CD4-positive, CD25-positive, alpha-beta regulatory T cell (primary cell): ENCODE data around the gene PPP2R1B. TPM values are rescaled to one million over a fixed set of nuclear protein-coding genes. Genes with fewer than 3 reads are reported as not detected.

Experiments
- ATAC-seq, 2 donors: fragments of 150-1000 bp; cut with Tn5 transposase; one replicate each; pipeline ENCODE4 v1.10.0; 2021; ENCODE audit warnings: low read depth in 2 of 2, moderate number of reproducible peaks in 2 of 2, moderate library complexity in 1 of 2
- DNase-seq, 3 donors: peaks; one replicate each; pipeline versions ENCODE4 v3.0.0 to v3.0.0-alpha.2; 2012 to 2022; ENCODE audit warnings: mixed read lengths in 1 of 3
- H3K27ac ChIP-seq: one replicate; pipeline ENCODE4 v1.7.0; 2013; ENCODE audit warnings: mild to moderate bottlenecking, low read length; ENCODE audit not compliant: insufficient read depth, poor library complexity, severe bottlenecking
- H3K27me3 ChIP-seq: one replicate; pipeline ENCODE4 v1.7.0; 2013; ENCODE audit warnings: low read length; ENCODE audit not compliant: control insufficient read depth, insufficient read depth
- H3K36me3 ChIP-seq: one replicate; pipeline ENCODE4 v1.7.0; 2013; ENCODE audit warnings: mild to moderate bottlenecking, low read length, moderate library complexity; ENCODE audit not compliant: control insufficient read depth, insufficient read depth
- H3K4me1 ChIP-seq: 2 replicates; pipeline ENCODE4 v1.7.0; 2013; ENCODE audit warnings: mild to moderate bottlenecking, low read length; ENCODE audit not compliant: insufficient read depth, control insufficient read depth, poor library complexity, severe bottlenecking
- H3K4me3 ChIP-seq: one replicate; pipeline ENCODE4 v1.7.0; 2013; ENCODE audit warnings: low read depth, mild to moderate bottlenecking, low read length, moderate library complexity
- H3K9me3 ChIP-seq, 2 experiments: 1 replicate in 1 of 2; 2 replicates in 1 of 2; pipeline ENCODE4 v1.7.0; 2013; ENCODE audit warnings: low read length in 2 of 2, mild to moderate bottlenecking in 1 of 2, moderate library complexity in 1 of 2; ENCODE audit not compliant: control insufficient read depth in 2 of 2
- H3K27ac Mint-ChIP-seq, 3 donors: one replicate each; pipeline ENCODE4 v1.8.0; 2020 to 2022; ENCODE audit warnings: mild to moderate bottlenecking in 3 of 3, mixed read lengths in 3 of 3, moderate library complexity in 2 of 3
- H3K27me3 Mint-ChIP-seq: one replicate; pipeline ENCODE4 v1.8.0; 2022; ENCODE audit warnings: mild to moderate bottlenecking, mixed read lengths
- H3K36me3 Mint-ChIP-seq: one replicate; pipeline ENCODE4 v1.8.0; 2020; ENCODE audit warnings: mixed read lengths
- H3K4me1 Mint-ChIP-seq, 4 donors: one replicate each; pipeline ENCODE4 v1.8.0; 2020 to 2022; ENCODE audit warnings: mixed read lengths in 4 of 4, mild to moderate bottlenecking in 1 of 4
- H3K4me3 Mint-ChIP-seq, 4 donors: one replicate each; pipeline ENCODE4 v1.8.0; 2020 to 2022; ENCODE audit warnings: mild to moderate bottlenecking in 4 of 4, mixed read lengths in 4 of 4, moderate library complexity in 3 of 4
- H3K9me3 Mint-ChIP-seq, 7 donors: one replicate each; pipeline ENCODE4 v1.8.0; 2020 to 2022; ENCODE audit warnings: mixed read lengths in 7 of 7, mild to moderate bottlenecking in 3 of 7, moderate library complexity in 2 of 7
- polyA plus RNA-seq, 4 donors: library from polyadenylated mRNA; unstranded; fragments of 300-500 nt; fragmentation: Illumina TruSeq; gene quantifications; one replicate each; pipeline ENCODE4 v1.2.3, GENCODE V29; 2021
- total RNA-seq: library from RNA; stranded (reverse); gene quantifications from one replicate; pipeline ENCODE4 v1.2.3, GENCODE V29; 2022

PPP2R1B gene
- total and polyA plus RNA-seq, 5 donors from 2014 or later = 16.5 to 45.9 (median 23.5) TPM

DNA sequence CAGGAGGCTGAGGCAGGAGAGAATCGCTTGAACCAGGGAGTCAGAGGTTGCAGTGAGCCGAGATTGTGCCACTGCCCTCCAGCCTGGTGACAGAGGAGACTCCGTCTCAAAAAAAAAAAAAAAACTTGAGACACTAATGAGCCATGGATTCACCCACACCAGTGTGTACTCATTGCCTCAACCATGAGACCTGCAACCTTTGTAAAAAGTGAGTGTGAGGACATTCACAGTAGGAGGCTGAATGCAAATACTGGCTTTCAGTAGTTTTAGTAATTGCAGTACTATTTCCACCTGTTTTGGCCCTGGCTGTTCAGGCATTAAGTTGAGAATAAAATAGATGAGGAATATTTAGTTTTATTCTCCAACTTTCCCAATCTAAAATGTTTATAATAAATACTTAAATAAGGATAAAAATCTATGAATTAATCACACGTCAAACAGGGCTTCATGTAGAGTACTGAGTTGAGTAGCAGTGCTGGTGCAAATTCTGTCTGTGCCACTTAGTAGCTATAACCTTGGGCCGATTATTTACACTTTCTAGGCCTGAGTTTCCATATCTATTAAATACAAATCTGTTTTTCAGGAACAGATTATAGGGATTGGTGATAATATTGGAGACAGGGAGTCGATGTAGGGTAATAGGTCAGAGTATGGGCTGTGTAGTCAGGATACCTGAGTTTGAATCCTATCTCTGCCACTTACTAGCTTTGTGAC lies 72.8 kb downstream of the PPP2R1B start:
- no peak overlapping the region for H3K4me3 ChIP-seq
- no peak for ATAC-seq
- H3K9me3 ChIP-seq = no peaks in the 10 kb centered on the region
- Mint-ChIP-seq H3K36me3 (peaks cover 19% of the 10 kb centered on the region), H3K27me3 (no peaks in the 10 kb centered on the region), H3K4me3 (no peak overlapping the region), H3K27ac (no peak overlapping the region), H3K9me3 (no peaks in the 10 kb centered on the region), H3K4me1 (peaks cover 0 to 12% (median 6%) of the 10 kb centered on the region in 4 donors)
- no peaks in the 10 kb centered on the region for H3K27me3 ChIP-seq
- DNase-seq = no peak
- no peak overlapping the region for H3K27ac ChIP-seq
- H3K36me3 ChIP-seq = peaks cover 9% of the 10 kb centered on the region
- no peaks in the 10 kb centered on the region for H3K4me1 ChIP-seq

- H3K36me3 Mint-ChIP-seq = peaks cover 26% of the 10 kb centered on the region
- no peaks in the 10 kb centered on the region for H3K27me3 ChIP-seq
Measured at GRCh38 chr11:111691741-111692140, 74.4 kb downstream of the PPP2R1B start.

DNA sequence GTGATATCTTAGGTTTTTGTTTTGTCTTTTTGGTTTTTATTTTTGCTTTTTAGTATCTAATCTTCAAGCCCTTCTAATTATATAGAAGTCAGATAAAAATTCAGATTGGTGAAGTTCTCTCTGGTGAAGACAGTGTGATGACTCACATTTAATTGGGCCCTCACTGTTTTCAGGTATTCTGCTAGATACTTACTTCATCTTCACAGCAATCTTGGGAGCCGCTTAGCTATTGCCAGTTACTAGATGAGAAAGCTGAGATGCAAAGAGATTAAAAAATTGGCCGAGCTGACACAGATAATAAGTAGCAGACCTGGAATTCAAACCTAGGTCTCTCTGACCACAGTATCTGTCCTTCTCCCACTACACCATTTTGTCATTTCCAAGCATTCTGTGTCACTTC lies 75.0 kb downstream of the PPP2R1B start:
- Mint-ChIP-seq H3K36me3 (peaks cover 26% of the 10 kb centered on the region), H3K27ac (peak overlapping the region in 1 of 3 donors; percentile 5), H3K4me1 (peaks cover 0 to 12% (median 5%) of the 10 kb centered on the region in 4 donors), H3K27me3 (no peaks in the 10 kb centered on the region), H3K4me3 (no peak overlapping the region), H3K9me3 (no peaks in the 10 kb centered on the region)
- no peak overlapping the region for H3K27ac ChIP-seq
- H3K36me3 ChIP-seq = peaks cover 14% of the 10 kb centered on the region
- H3K27me3 ChIP-seq = no peaks in the 10 kb centered on the region
- ATAC-seq (no peak), DNase-seq (no peak)
- H3K4me1 ChIP-seq = no peaks in the 10 kb centered on the region
- no peak overlapping the region for H3K4me3 ChIP-seq
- H3K9me3 ChIP-seq = no peaks in the 10 kb centered on the region

More at GRCh38 chr11:111691741-111692140, 74.4 kb downstream of the PPP2R1B start:
- Mint-ChIP-seq H3K27ac (peak overlapping the region in 1 of 3 donors; percentile 5), H3K4me1 (peaks cover 0 to 13% (median 5%) of the 10 kb centered on the region in 4 donors), H3K4me3 (no peak overlapping the region), H3K9me3 (no peaks in the 10 kb centered on the region), H3K27me3 (no peaks in the 10 kb centered on the region)
- no peaks in the 10 kb centered on the region for H3K4me1 ChIP-seq
- no peak for DNase-seq
- H3K9me3 ChIP-seq = no peaks in the 10 kb centered on the region
- no peak for ATAC-seq
- no peak overlapping the region for H3K4me3 ChIP-seq
- H3K27ac ChIP-seq = no peak overlapping the region
- H3K36me3 ChIP-seq = peaks cover 14% of the 10 kb centered on the region

GRCh38 chr11:111688013-111688412 lies 78.2 kb downstream of the PPP2R1B start:
- H3K9me3 ChIP-seq = no peaks in the 10 kb centered on the region
- H3K4me1 ChIP-seq = no peaks in the 10 kb centered on the region
- H3K4me3 Mint-ChIP-seq = no peak overlapping the region
- ATAC-seq = no peak
- H3K4me1 Mint-ChIP-seq = peaks cover 0 to 7% (median 3%) of the 10 kb centered on the region in 4 donors
- H3K36me3 ChIP-seq = peaks cover 8% of the 10 kb centered on the region
- no peaks in the 10 kb centered on the region for H3K9me3 Mint-ChIP-seq
- H3K36me3 Mint-ChIP-seq = peaks cover 34% of the 10 kb centered on the region
- H3K27ac Mint-ChIP-seq = peak overlapping the region in 1 of 3 donors; percentile 1
- H3K27ac ChIP-seq = no peak overlapping the region
- no peaks in the 10 kb centered on the region for H3K27me3 Mint-ChIP-seq
- no peak for DNase-seq
- no peak overlapping the region for H3K4me3 ChIP-seq
- H3K27me3 ChIP-seq = no peaks in the 10 kb centered on the region

DNA sequence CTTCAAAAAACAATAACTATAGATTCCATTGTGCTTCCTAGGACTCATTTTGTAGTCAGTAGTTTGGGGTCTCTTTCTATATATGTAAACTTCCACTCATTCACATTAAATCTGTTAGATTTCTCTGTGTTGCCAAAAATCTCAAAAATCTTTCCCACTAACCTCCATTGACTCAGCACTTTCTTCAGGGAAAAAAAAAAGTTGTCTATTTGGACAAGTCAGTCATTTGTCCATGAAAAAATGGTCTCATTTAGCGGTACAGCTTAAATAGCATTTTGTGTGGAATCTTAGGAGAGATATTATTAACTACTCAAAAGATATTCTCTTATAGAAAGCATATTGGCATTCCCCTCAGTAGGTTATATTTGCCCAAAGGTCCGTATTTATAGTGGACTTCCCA lies 81.9 kb downstream of the PPP2R1B start:
- H3K36me3 ChIP-seq = peaks cover 8% of the 10 kb centered on the region
- H3K27ac Mint-ChIP-seq = no peak overlapping the region
- H3K9me3 ChIP-seq = no peaks in the 10 kb centered on the region
- no peaks in the 10 kb centered on the region for H3K9me3 Mint-ChIP-seq
- DNase-seq (no peak), ATAC-seq (no peak)
- no peaks in the 10 kb centered on the region for H3K27me3 ChIP-seq
- no peak overlapping the region for H3K4me3 Mint-ChIP-seq
- no peak overlapping the region for H3K4me3 ChIP-seq
- no peaks in the 10 kb centered on the region for H3K4me1 ChIP-seq
- peaks cover 0 to 5% (median 3%) of the 10 kb centered on the region in 4 donors for H3K4me1 Mint-ChIP-seq
- H3K36me3 Mint-ChIP-seq = peaks cover 27% of the 10 kb centered on the region
- H3K27ac ChIP-seq = no peak overlapping the region
- no peaks in the 10 kb centered on the region for H3K27me3 Mint-ChIP-seq

DNA sequence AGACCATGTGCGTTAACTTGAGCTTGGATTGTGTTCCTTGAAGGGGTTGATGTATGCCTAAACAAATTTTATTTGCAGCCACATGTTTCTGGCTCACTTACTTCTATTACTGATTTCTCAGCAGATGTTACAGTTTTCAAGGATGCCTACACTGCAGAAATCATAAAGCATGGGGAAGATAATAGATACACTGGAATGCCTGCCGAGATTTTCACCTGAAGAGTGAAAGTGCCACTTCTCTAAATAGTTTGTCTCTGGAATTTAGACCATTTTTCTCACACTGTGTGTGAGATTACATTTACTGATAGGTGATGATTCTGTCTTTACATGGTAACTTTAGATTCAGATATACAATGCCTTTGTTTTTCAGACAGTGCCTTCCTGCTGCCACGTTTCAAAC lies 82.4 kb downstream of the PPP2R1B start:
- no peaks in the 10 kb centered on the region for H3K9me3 ChIP-seq
- H3K27ac Mint-ChIP-seq = no peak overlapping the region
- peaks cover 22% of the 10 kb centered on the region for H3K36me3 Mint-ChIP-seq
- peaks cover 0 to 5% (median 2%) of the 10 kb centered on the region in 4 donors for H3K4me1 Mint-ChIP-seq
- H3K36me3 ChIP-seq = peaks cover 5% of the 10 kb centered on the region
- H3K4me1 ChIP-seq = no peaks in the 10 kb centered on the region
- ATAC-seq (no peak), DNase-seq (no peak)
- no peaks in the 10 kb centered on the region for H3K27me3 Mint-ChIP-seq
- no peak overlapping the region for H3K4me3 ChIP-seq
- H3K9me3 Mint-ChIP-seq = no peaks in the 10 kb centered on the region
- no peaks in the 10 kb centered on the region for H3K27me3 ChIP-seq
- no peak overlapping the region for H3K4me3 Mint-ChIP-seq
- no peak overlapping the region for H3K27ac ChIP-seq

GRCh38 chr11:111680486-111681175 lies 85.6 kb downstream of the PPP2R1B start:
- no peaks in the 10 kb centered on the region for H3K9me3 ChIP-seq
- H3K4me1 ChIP-seq = no peaks in the 10 kb centered on the region
- no peak overlapping the region for H3K4me3 Mint-ChIP-seq
- H3K27me3 Mint-ChIP-seq = no peaks in the 10 kb centered on the region
- H3K4me1 Mint-ChIP-seq = peaks cover 0 to 2% (median 0%) of the 10 kb centered on the region in 4 donors
- no peak for DNase-seq
- no peak for ATAC-seq
- peaks cover 21% of the 10 kb centered on the region for H3K36me3 Mint-ChIP-seq
- no peaks in the 10 kb centered on the region for H3K9me3 Mint-ChIP-seq
- no peak overlapping the region for H3K4me3 ChIP-seq
- H3K27me3 ChIP-seq = no peaks in the 10 kb centered on the region
- no peaks in the 10 kb centered on the region for H3K36me3 ChIP-seq
- no peak overlapping the region for H3K27ac Mint-ChIP-seq
- no peak overlapping the region for H3K27ac ChIP-seq
